CD14-positive monocyte (primary cell): ENCODE data around the gene DAD1. TPM values are rescaled to one million over a fixed set of nuclear protein-coding genes. Genes with fewer than 3 reads are reported as not detected.

ENCODE experiments used
- DNase-seq, 3 donors: peaks; one replicate each; pipeline ENCODE4 v3.0.0-alpha.2; 2011 to 2022
- H2AFZ ChIP-seq: 2 replicates; pipeline ENCODE4 v1.6.0; 2012; ENCODE audit warnings: mild to moderate bottlenecking, low read depth, low read length, inconsistent platforms; ENCODE audit not compliant: insufficient read depth, poor library complexity, severe bottlenecking
- H3K27ac ChIP-seq, 2 donors: 1 replicate in 1 of 2; 2 replicates in 1 of 2; pipeline ENCODE4 v1.5.1; 2012 to 2013; ENCODE audit warnings: low read length in 2 of 2, control low read depth in 1 of 2, inconsistent platforms in 1 of 2, low read depth in 1 of 2, mild to moderate bottlenecking in 1 of 2
- H3K27me3 ChIP-seq, 2 donors: one replicate each; pipeline versions ENCODE4 v1.6.0 to v1.6.1; 2011 to 2013; ENCODE audit warnings: low read length in 2 of 2; ENCODE audit not compliant: control insufficient read depth in 2 of 2, insufficient read depth in 2 of 2
- H3K36me3 ChIP-seq, 2 donors: replicated peaks in 1 of 2; 1 replicate in 1 of 2; 2 replicates in 1 of 2; pipeline versions ENCODE4 v1.5.1 to v1.6.1; 2012 to 2013; ENCODE audit warnings: low read length in 2 of 2, control low read depth in 1 of 2, inconsistent platforms in 1 of 2, mild to moderate bottlenecking in 1 of 2; ENCODE audit not compliant: insufficient read depth in 2 of 2, control insufficient read depth in 1 of 2
- H3K4me1 ChIP-seq, 2 donors: 1 replicate in 1 of 2; 2 replicates in 1 of 2; pipeline versions ENCODE4 v1.5.1 to v1.6.1; 2012 to 2013; ENCODE audit warnings: low read length in 2 of 2, control low read depth in 1 of 2, inconsistent platforms in 1 of 2, mild to moderate bottlenecking in 1 of 2, moderate library complexity in 1 of 2; ENCODE audit not compliant: insufficient read depth in 2 of 2, control insufficient read depth in 1 of 2
- H3K4me2 ChIP-seq: replicated peaks from 2 replicates; pipeline ENCODE3; 2012; ENCODE audit warnings: low read length, moderate library complexity, mild to moderate bottlenecking; ENCODE audit not compliant: poor library complexity, severe bottlenecking; ENCODE audit errors: extremely low read depth
- H3K4me3 ChIP-seq, 3 experiments: fragments of 200-600 bp in 1 of 3; sonication (generic) in 1 of 3; replicated peaks in 1 of 3; 1 replicate in 2 of 3; 2 replicates in 1 of 3; pipeline ENCODE4 v1.5.1; 2011 to 2013; ENCODE audit warnings: low read length in 3 of 3, mild to moderate bottlenecking in 3 of 3, control low read depth in 2 of 3, low read depth in 2 of 3, inconsistent platforms in 1 of 3, moderate library complexity in 1 of 3
- H3K79me2 ChIP-seq: 2 replicates; pipeline ENCODE4 v1.6.0; 2012; ENCODE audit warnings: mild to moderate bottlenecking, control low read depth, inconsistent platforms, low read length, moderate library complexity; ENCODE audit not compliant: insufficient read depth
- H3K9ac ChIP-seq: 2 replicates; pipeline ENCODE4 v1.6.0; 2017; ENCODE audit warnings: low read length, mild to moderate bottlenecking; ENCODE audit not compliant: insufficient read depth, poor library complexity, severe bottlenecking
- H3K9me3 ChIP-seq, 2 donors: replicated peaks in 1 of 2; 1 replicate in 1 of 2; 2 replicates in 1 of 2; pipeline versions ENCODE4 v1.5.1 to v1.6.1; 2012 to 2013; ENCODE audit warnings: low read length in 2 of 2, control low read depth in 1 of 2; ENCODE audit not compliant: control insufficient read depth in 1 of 2, insufficient read depth in 1 of 2
- H4K20me1 ChIP-seq: 2 replicates; pipeline ENCODE4 v1.6.0; 2012; ENCODE audit warnings: mild to moderate bottlenecking, low read length, control low read depth, moderate library complexity; ENCODE audit not compliant: insufficient read depth
- H3K27ac Mint-ChIP-seq, 7 donors: one replicate each; pipeline ENCODE4 v1.8.0; 2020; ENCODE audit warnings: mild to moderate bottlenecking in 7 of 7, mixed read lengths in 7 of 7, moderate library complexity in 6 of 7, inconsistent platforms in 2 of 7
- H3K27me3 Mint-ChIP-seq, 3 donors: one replicate each; pipeline ENCODE4 v1.8.0; 2021 to 2022; ENCODE audit warnings: low read depth in 3 of 3, mild to moderate bottlenecking in 3 of 3, mixed read lengths in 3 of 3, moderate library complexity in 3 of 3, inconsistent platforms in 1 of 3
- H3K36me3 Mint-ChIP-seq, 2 donors: one replicate each; pipeline ENCODE4 v1.8.0; 2020; ENCODE audit warnings: mixed read lengths in 2 of 2, inconsistent platforms in 1 of 2, mild to moderate bottlenecking in 1 of 2
- H3K4me1 Mint-ChIP-seq: one replicate; pipeline ENCODE4 v1.8.0; 2020; ENCODE audit warnings: mild to moderate bottlenecking, mixed read lengths
- H3K4me3 Mint-ChIP-seq, 2 donors: one replicate each; pipeline ENCODE4 v1.8.0; 2020; ENCODE audit warnings: mild to moderate bottlenecking in 2 of 2, mixed read lengths in 2 of 2, moderate library complexity in 1 of 2
- H3K9me3 Mint-ChIP-seq, 7 donors: one replicate each; pipeline ENCODE4 v1.8.0; 2020 to 2022; ENCODE audit warnings: mixed read lengths in 7 of 7, mild to moderate bottlenecking in 6 of 7, moderate library complexity in 6 of 7, inconsistent platforms in 2 of 7
- WGBS: methylation state at CpG from one replicate; pipeline ENCODE4 v1.1.5; 2013; ENCODE audit warnings: missing lambda C conversion rate; ENCODE audit not compliant: insufficient coverage; 5-methylcytosine and 5-hydroxymethylcytosine counted together
- intact Hi-C, 2 donors: fragments of 100-400 bp; cut with micrococcal nuclease; formaldehyde crosslinking; loops; one replicate each; pipeline versions ENCODE4 v1.15.0 to v1.15.1; 2023
- polyA plus RNA-seq, 3 donors: library from polyadenylated mRNA; depleted of rRNA in 1 of 3; unstranded in 2 of 3; stranded (reverse) in 1 of 3; fragments of 300-500 nt in 2 of 3; fragments of >200 nt in 1 of 3; fragmentation: Illumina TruSeq in 2 of 3; gene quantifications; 1 replicate in 2 of 3; 2 replicates in 1 of 3; pipeline ENCODE4 v1.2.3, GENCODE V29; 2012 to 2021
- TF ChIP-seq, protein P1 (sequence below): fragments of 200-600 bp; IDR thresholded peaks from one replicate; pipeline ENCODE4 v1.8.0; 2022; ENCODE audit warnings: antibody characterized with exemption, mild to moderate bottlenecking

DAD1 gene
- polyA plus RNA-seq, 3 donors: 126 to 444 (median 440) TPM

DNA sequence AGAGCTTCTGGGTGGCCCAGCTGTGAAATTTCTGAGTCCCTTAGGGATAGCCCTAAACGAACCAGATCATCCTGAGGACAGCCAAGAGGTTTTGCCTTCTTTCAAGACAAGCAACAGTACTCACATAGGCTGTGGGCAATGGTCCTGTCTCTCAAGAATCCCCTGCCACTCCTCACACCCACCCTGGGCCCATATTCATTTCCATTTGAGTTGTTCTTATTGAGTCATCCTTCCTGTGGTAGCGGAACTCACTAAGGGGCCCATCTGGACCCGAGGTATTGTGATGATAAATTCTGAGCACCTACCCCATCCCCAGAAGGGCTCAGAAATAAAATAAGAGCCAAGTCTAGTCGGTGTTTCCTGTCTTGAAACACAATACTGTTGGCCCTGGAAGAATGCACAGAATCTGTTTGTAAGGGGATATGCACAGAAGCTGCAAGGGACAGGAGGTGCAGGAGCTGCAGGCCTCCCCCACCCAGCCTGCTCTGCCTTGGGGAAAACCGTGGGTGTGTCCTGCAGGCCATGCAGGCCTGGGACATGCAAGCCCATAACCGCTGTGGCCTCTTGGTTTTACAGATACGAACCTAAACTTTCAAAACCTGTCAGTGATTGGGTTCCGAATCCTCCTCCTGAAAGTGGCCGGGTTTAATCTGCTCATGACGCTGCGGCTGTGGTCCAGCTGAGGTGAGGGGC, 38.9 kb downstream of the DAD1 start:
- no peaks in the 10 kb centered on the region for H3K79me2 ChIP-seq
- H3K4me2 ChIP-seq: peak overlapping the region; percentile 16
- Mint-ChIP-seq H3K4me1 (peaks cover 26% of the 10 kb centered on the region), H3K36me3 (no peaks in the 10 kb centered on the region), H3K27me3 (no peaks in the 10 kb centered on the region), H3K27ac (peak overlapping the region in 6 of 7 donors; percentile 26 to 49 (median 46)), H3K4me3 (peak overlapping the region in 1 of 2 donors; percentile 26), H3K9me3 (no peaks in the 10 kb centered on the region)
- H3K27ac ChIP-seq: no peak overlapping the region
- H3K4me3 ChIP-seq: no peak overlapping the region
- peak overlapping the region; percentile 50 for H2AFZ ChIP-seq
- TF ChIP-seq, protein P1, sequence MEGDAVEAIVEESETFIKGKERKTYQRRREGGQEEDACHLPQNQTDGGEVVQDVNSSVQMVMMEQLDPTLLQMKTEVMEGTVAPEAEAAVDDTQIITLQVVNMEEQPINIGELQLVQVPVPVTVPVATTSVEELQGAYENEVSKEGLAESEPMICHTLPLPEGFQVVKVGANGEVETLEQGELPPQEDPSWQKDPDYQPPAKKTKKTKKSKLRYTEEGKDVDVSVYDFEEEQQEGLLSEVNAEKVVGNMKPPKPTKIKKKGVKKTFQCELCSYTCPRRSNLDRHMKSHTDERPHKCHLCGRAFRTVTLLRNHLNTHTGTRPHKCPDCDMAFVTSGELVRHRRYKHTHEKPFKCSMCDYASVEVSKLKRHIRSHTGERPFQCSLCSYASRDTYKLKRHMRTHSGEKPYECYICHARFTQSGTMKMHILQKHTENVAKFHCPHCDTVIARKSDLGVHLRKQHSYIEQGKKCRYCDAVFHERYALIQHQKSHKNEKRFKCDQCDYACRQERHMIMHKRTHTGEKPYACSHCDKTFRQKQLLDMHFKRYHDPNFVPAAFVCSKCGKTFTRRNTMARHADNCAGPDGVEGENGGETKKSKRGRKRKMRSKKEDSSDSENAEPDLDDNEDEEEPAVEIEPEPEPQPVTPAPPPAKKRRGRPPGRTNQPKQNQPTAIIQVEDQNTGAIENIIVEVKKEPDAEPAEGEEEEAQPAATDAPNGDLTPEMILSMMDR: no peak
- no peak for DNase-seq
- peaks cover 20 to 21% of the 10 kb centered on the region in 2 donors for H3K4me1 ChIP-seq
- WGBS: 16% methylated on average over 5 of the region's 11 CpGs
- peak overlapping the region; percentile 12 for H3K9ac ChIP-seq
- no peaks in the 10 kb centered on the region for H3K27me3 ChIP-seq
- no peaks in the 10 kb centered on the region for H3K9me3 ChIP-seq
- intact Hi-C loops: no loop called here
- no peaks in the 10 kb centered on the region for H3K36me3 ChIP-seq
- no peaks in the 10 kb centered on the region for H4K20me1 ChIP-seq

DNA sequence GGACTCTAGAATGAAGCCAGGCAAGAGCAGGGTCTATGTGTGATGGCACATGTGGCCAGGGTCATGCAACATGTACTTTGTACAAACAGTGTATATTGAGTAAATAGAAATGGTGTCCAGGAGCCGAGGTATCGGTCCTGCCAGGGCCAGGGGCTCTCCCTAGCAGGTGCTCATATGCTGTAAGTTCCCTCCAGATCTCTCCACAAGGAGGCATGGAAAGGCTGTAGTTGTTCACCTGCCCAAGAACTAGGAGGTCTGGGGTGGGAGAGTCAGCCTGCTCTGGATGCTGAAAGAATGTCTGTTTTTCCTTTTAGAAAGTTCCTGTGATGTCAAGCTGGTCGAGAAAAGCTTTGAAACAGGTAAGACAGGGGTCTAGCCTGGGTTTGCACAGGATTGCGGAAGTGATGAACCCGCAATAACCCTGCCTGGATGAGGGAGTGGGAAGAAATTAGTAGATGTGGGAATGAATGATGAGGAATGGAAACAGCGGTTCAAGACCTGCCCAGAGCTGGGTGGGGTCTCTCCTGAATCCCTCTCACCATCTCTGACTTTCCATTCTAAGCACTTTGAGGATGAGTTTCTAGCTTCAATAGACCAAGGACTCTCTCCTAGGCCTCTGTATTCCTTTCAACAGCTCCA, 39.6 kb downstream of the DAD1 start:
- 91% methylated on average over 1 of the region's 6 CpGs for WGBS
- Histone ChIP-seq H4K20me1 (no peaks in the 10 kb centered on the region), H3K4me2 (no peak overlapping the region), H3K4me1 (peaks cover 20 to 21% of the 10 kb centered on the region in 2 donors), H3K27me3 (no peaks in the 10 kb centered on the region), H3K9me3 (no peaks in the 10 kb centered on the region), H3K27ac (no peak overlapping the region), H3K36me3 (no peaks in the 10 kb centered on the region), H2AFZ (peak overlapping the region; percentile 50), H3K4me3 (no peak overlapping the region), H3K79me2 (no peaks in the 10 kb centered on the region), H3K9ac (peak overlapping the region; percentile 12)
- no peak for DNase-seq
- no peaks in the 10 kb centered on the region for H3K36me3 Mint-ChIP-seq
- peaks cover 26% of the 10 kb centered on the region for H3K4me1 Mint-ChIP-seq
- TF ChIP-seq, protein P1: no peak
- intact Hi-C loops: no loop called here
- no peaks in the 10 kb centered on the region for H3K27me3 Mint-ChIP-seq
- H3K9me3 Mint-ChIP-seq: no peaks in the 10 kb centered on the region
- no peak overlapping the region for H3K4me3 Mint-ChIP-seq
- peak overlapping the region in 1 of 7 donors; percentile 43 for H3K27ac Mint-ChIP-seq
